ENCODE measurements around the gene ABHD2. TPM values are rescaled to one million over a fixed set of nuclear protein-coding genes. Genes with fewer than 3 reads are reported as not detected.
"Not testable (repeated sequence)": the region's sequence is repeated elsewhere in the genome, so short reads cannot be mapped to it uniquely, and the experiment has no call there.

ABHD2 gene, protein sequence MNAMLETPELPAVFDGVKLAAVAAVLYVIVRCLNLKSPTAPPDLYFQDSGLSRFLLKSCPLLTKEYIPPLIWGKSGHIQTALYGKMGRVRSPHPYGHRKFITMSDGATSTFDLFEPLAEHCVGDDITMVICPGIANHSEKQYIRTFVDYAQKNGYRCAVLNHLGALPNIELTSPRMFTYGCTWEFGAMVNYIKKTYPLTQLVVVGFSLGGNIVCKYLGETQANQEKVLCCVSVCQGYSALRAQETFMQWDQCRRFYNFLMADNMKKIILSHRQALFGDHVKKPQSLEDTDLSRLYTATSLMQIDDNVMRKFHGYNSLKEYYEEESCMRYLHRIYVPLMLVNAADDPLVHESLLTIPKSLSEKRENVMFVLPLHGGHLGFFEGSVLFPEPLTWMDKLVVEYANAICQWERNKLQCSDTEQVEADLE
- total RNA-seq, result 385 TPM

DNA sequence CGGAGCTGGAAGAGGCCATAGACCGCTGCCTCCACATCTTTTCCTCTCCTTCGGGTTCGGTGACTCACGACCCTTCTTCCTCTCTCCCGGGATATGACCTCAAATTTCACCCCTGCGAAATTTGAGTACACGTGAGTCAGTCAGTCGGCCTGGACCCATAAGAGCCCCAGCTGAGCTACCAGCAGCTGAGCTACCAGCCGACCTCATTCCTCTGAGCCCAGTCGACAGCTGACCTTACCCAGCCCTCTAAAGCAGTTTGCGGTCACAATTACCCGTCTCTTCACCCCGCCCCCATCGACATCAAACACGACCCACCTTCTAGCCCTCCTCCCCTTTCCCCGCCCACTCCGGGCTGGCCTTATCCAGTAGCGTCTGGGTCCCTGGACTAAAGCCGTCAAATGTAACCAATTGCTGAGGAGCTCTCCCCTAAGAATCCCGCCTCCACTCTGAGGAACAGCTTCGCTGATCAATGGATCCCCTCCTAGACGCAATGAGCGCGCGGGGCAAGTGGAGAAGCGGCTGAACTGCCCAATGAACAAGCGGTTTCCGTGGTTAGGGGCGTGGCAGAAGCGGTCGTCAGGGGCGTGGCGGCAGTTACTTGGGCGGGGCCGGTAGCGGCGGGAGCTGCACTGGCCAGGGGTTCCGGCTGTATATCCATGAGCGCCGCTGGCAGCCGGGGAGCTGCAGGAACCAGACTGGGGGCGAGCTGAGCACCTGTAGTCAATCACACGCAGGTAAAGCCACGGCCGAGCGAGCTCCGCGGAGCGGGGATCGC is at the start of gene ABHD2:
ABHD2 (plus strand) TSS at position 627 of the 775 bp plus-strand sequence. CDS start 27,872 bp downstream, outside the sequence.
- peak; percentile 86 for ATAC-seq

DNA sequence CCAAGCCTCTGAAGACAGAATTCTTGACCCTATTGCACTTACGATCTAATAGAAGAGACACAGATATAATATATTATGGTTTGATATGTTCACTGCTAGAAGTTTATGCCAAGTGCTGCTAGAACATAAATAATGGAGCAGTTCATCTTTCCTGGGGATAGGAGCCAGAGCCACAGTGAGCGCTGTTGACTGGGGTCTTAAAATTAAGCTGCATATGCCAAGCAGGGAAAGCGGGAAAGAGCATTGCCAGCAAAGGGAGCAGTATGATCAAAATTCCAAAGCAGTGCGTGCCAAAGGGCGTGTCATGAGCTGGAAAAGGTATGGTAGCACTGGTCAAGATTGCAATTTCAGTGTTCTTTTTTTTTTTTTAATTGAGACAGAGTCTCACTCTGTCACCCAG is 49.1 kb upstream of the ABHD2 start:
- ATAC-seq (no peak), DNase-seq (ENCODE audit: low spot score) (no peak)

More for the DNA sequence above, at the start of gene ABHD2:
- DNase-seq (ENCODE audit: low spot score), result peak; percentile 99

DNA sequence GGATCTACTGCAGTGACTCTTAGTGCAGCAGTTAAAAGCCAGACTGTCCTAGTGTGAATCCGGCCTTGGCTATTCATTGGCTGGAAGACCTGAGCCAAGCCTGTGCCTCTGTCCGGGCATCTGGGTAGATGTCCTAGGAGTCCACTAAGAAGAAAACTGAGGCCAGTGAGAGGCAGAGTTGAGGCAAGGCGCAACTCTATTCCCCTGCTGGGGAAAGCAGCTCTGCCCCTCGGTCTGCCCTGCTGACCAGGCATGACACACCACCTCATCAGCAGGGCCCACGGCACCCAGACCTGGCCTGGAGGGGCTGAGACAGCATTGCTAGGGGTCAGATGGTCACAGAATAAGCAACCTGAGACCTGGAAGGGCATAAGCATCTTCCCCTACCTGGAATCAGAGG is 46.7 kb upstream of the ABHD2 start:
- no peak for DNase-seq (ENCODE audit: low spot score)
- no peak for ATAC-seq

DNA sequence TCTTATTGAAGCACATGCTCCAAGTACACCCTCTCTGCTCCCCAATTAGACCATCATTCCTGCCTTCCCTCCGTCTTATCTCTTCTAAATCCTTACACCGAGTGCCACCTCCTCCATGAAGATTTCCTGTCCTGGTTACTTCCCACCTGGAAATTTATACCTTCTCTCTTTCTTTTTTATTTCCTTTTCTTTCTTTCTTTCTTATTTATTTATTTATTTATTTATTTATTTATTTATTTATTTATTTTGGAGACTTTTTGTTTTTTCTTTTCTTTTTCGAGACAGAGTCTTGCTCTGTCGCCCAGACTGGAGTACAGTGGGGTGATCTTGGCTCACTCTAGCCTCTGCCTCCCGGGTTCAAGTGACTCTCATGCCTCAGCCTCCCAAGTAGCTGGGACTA is 45.9 kb upstream of the ABHD2 start:
- no peak for ATAC-seq

DNA sequence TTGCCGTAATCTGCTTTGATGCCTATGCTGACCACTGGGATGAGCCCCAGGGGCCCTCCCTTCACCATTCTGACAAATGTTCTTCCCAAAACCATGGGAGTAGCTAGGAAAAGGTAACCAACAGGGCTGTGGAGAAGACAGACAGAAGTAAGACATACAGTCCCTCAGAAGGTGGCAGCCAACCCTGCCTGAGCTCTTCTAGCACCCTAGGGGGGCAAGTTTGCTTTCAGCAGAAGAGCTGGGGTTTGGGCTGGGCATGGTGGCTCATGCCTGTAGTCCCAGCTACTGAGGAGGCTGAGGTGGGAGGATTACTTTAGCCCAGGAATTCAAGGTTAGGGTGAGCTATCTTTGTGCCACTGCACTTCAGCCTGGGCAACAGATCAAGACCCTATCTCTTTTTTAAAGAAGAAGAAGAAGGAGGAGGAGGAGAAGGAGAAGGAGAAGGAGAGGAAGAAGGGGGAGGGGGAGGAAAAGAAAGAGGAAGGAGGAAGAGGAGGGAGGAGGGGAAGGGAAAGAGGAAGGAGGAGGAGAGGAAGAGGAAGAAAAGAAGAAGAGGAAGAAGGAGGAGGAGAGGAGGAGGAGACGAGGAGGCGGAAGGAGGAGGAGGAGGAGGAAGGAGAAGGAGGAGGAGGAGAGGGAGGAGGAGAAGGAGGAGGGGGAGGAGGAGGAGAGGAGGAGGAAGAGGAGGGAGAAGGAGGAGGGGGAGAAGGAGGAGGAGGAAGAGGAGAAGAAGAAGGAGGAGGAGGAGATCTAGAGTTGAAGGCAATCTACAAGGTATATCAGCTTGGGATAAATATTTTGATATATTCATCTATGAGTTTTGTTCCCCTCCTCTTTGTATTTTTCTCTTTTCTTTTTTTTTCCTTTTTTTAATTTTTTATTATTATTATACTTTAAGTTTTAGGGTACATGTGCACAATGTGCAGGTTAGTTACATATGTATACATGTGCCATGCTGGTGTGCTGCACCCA is 44.9 kb upstream of the ABHD2 start:
- no peak for ATAC-seq
- DNase-seq (ENCODE audit: low spot score), result no peak

More for the DNA sequence above, 45.9 kb upstream of the ABHD2 start:
- DNase-seq (ENCODE audit: low spot score), result no peak

DNA sequence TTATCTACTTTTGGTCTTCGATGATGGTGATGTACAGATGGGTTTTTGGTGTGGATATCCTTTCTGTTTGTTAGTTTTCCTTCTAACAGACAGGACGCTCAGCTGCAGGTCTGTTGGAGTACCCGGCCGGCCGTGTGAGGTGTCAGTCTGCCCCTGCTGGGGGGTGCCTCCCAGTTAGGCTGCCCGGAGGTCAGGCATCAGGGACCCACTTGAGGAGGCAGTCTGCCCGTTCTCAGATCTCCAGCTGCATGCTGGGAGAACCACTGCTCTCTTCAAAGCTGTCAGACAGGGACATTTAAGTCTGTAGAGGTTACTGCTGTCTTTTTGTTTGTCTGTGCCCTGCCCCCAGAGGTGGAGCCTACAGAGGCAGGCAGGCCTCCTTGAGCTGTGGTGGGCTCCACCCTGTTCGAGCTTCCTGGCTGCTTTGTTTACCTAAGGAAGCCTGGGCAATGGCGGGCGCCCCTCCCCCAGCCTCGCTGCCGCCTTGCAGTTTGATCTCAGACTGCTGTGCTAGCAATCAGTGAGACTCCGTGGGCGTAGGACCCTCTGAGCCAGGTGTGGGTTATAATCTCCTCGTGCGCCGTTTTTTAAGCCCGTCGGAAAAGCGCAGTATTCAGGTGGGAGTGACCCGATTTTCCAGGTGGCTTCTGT is 39.1 kb upstream of the ABHD2 start:
- not testable (repeated sequence) for DNase-seq (ENCODE audit: low spot score); ATAC-seq

DNA sequence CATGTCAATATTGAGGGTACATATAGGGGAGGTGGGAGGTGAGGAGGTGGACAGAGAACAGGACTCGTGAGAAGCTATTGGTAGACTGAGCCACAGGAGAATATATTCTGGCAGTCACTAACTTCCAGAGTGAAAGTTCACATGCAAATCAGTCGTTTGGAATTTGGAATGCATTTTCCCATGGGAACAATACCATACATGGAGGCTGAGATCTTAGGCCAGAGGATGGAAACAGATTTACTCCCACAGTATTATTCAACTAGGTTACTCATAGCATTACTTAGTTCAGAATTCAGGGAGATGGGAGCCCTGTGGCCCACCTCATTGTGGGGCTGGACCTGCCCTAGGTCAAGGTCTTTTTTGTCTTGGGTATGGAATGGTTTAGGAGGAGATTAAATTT is 36.4 kb upstream of the ABHD2 start:
- no peak for DNase-seq (ENCODE audit: low spot score)
- no peak for ATAC-seq

DNA sequence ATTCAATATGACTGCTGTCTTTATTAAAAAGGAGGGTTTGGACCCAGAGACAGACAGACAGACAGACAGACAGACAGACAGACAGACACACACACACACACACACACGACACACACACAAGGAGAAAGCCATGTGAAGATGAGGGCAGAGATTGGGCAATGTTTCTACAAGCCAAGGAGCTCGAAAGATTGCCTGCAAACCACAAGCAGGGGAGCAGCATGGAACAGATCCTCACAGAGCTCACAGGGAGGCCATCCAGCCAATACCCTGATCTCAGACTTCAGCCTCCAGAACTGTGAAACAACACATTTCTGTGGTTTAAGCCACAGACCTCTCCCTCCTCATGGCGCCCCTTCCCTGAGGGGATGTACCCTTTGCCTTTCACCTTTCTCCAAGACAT is 35.8 kb upstream of the ABHD2 start:
- DNase-seq (ENCODE audit: low spot score), result no peak
- ATAC-seq, result no peak

DNA sequence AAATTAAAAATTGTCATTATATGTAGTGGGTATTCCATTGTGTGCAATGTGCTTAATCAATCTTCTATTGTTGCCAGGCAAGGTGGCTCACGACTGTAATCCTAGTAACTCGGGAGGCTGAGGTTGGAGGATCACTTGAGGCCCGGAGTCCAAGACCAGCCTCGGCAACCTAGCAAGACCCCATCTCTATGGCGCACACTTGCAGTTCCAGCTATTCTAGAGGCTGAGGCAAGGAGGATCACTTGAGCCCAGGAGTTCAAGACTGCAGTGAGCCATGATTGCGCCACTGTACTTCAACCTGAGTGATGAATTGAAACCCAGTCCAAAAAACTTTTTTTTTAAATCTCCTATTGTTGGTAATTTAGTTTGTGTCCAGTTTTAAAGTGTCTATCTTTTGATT is 33.4 kb upstream of the ABHD2 start:
- DNase-seq (ENCODE audit: low spot score) (no peak), ATAC-seq (no peak)

DNA sequence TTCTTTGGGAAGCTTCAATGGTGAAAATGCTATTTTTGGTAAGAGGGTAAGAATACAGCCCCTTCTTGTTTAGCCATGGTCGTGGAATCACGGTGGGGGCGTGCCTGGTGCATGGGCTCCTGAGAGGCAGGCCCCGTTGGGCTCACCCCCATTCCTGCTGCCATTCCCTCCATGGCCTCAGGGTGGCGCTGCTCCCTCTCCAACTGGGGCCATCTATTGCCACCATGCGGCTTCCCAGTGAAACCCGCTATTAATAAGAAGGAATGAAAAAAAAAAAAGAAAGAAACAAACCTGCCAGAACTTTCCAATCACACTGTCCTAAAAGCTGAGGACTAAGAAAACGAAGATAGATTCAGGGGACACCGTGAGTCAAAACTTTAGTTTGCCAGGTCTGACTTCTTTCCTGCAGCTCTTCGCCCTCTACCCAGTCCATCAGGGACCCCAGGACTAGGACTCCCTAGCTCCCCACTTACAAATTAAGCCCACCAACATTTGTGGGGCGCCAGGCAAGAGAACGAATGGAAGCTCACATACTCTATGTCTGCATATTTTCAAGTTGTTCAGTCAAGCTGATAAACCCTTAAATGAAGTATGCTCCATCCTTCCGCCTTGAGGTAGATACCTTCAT is 30.6 kb upstream of the ABHD2 start:
- ATAC-seq, result peak; percentile 100
- peak; percentile 85 for DNase-seq (ENCODE audit: low spot score)

DNA sequence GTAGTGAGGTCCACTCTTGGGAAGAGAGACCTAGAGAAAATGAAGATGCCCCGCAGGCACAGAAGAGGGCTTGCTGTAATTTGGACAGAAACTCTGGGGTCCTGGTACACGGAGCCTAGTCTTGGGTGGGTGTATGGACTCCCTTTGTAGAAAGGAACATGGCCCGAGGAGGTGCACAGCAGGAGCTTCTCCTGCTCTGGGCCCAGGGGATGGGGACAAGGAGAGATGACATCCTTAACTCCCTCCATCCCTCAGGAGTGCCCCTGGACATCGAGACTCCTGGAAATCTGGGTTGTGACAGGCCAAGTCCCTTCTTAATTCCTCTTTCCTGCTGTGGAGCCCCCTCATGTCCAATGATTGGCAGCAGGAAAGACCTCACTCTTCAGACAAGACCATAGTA is 29.9 kb upstream of the ABHD2 start:
- DNase-seq (ENCODE audit: low spot score), result no peak
- ATAC-seq, result no peak

DNA sequence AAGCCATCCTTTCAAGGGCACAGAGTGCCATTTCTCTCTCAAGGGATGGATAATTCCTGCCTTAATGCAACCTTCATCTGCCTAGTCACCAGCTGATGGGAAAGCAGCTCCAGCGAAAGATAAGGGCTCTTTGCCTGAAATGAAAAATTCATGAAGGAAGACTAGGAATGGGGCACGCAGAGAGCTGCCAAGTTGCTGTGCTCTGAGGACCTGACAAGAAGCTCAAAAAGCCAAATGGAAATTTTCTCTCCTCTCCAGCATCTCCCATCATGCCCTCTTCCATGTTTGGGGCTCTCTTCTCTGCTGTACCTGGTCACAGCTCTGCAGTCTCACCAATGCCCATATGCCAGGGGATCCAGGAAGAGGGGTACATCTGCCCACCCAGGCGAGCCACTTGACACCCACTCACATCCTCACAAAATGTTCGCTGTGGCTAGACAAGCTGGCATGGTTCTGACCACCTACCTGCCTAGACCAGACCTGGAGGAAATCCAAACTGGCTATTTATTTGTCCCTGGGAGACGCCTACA is 29.3 kb upstream of the ABHD2 start:
- DNase-seq (ENCODE audit: low spot score), result no peak
- ATAC-seq, result no peak

DNA sequence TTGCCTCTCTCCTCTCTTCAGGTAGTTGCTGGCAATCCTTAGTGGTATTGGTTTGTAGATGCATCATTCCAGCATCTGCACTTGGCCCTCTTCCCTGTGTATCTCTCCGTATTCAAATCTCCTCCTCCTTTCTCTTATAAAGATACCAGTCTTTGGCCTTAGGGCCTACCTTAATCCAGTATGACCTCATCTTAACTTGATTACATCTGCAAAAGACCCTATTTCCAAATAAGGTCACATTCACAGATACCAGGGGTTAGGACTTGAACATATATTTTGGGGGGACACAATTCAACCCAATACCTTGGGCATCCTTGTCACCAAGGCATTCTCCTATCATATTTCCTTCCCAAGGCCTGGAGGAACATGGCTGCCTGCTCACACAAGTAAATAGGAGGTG is 22.0 kb upstream of the ABHD2 start:
- DNase-seq (ENCODE audit: low spot score) (no peak), ATAC-seq (no peak)

DNA sequence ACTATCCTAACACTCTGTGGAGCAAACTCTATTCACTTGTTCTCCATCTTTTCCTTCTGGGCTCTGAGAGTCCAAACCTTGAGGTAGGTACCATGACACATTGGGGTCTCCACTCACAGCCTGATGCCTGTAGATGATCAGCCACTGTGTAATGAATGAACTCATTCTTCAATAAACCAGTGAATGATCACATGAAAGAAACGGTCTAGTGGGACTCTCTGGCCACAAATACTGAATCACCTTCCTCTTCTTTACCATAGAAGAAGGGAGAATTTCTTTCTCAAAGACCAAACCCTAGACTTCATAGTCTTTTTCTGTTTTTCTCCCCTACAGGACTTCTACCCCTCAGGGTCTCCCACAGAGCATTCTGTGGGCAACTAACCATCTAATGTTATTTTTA is 20.5 kb upstream of the ABHD2 start:
- DNase-seq (ENCODE audit: low spot score) (no peak), ATAC-seq (no peak)

DNA sequence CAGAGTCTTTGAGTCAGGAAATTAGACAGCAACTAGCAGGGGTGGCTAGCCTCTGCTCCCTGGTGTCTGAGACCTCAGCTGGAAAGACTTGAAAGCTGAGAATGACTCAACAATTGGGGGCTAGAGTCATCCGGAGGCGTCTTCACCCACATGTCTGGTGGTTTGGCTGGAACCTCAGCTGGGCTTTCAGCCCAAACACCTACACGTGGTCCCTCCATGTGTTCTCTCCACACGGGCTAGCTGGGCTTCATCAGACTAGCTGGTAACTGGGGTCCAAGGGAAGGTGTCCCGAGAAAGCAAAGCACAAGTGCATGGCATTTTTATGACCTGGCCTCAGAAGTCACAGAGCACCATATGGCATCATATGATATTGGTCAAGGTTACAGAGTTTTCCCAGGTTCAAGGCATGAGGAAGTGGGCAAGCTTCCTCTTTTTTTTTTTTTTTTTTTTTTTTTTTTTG is 19.9 kb upstream of the ABHD2 start:
- DNase-seq (ENCODE audit: low spot score) (no peak), ATAC-seq (no peak)

DNA sequence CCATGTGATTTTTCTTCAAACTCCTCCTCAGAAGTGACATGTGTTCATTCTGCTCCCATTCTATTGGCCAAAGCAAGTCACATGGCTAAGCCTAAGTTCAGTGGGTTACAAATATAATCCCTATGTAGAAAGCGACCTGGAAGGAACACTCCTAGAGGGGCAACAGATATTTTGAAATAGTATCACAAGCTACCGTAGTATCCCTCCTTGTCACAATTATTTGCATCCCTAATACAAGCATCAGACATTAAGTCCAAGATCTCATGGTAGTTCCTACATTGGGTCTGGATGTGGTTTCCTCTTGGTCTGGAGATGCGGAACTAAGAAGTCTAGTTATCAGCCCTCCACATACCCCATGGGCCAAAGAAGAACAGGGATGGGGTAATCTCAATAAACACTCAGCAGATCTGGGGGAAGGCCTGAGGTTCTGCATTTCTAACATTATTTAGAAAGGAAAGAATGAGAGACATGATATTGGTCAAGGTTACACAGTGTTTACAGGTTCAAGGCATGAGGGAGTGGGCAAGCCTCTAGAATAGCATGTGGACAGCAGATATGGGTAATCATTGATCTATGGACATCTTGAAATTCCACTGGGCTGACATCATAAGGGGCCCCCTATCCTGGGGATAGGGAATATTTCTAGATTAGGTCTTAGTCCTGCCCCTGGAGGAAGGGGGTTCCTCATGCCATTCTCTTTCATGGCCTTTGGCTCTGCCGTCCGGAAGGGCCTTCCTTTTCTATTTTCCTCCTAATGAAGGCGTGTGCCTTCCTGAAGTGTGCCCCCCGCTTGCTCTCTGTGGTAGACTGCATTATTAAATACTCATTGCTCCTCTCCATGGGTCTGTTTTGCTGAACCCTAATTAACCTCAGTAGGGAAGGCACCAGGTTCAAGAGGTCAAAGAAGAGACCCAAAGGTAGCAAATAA is 17.8 kb upstream of the ABHD2 start:
- DNase-seq (ENCODE audit: low spot score) (no peak), ATAC-seq (peak; percentile 35)

DNA sequence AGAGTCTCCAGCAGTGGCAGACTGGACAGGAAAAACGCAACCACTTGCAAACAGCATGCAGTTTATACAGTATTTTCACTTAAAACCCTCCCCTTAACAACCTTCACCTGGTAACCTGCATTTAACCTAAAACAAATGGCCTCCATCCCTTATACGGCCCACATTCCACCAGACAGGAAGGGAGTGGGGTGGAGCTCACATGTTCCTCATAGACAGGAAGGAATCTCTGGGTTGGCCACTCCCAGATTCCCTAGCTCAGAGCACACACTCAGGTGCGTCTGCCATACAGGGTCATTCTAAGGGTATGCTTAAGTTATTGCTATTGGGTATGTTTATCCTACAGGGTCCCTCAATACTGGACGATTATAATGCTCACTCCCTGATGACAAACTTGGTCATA is 16.8 kb upstream of the ABHD2 start:
- no peak for DNase-seq (ENCODE audit: low spot score)
- no peak for ATAC-seq

DNA sequence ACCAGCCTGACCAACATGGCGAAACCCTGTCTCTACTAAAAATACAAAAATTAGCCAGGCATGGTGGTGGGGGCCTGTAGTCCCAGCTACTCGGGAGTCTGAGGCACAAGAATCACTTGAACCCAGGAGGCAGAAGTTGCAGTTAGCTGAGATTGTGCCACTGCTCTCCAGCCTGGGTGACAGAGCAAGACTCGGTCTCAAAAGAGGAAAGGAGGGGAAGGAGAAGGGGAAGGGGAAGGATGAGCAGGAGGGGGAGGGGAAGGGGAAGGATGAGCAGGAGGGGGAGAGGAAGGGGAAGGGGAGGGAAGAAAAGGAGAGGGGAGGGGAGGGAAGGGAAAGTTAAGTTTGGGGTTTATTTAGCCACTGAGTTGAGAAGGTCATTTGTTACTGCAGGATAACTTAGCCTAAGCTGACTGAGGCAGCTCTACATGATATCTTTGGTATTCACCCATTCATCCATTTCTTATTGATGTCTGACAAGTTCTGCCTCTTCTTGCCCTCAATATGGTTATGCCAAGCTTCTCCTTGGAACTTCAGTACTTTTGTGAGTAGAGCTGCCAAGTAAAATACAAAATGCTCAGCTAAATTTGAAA is 15.9 kb upstream of the ABHD2 start:
- DNase-seq (ENCODE audit: low spot score) (no peak), ATAC-seq (no peak)

Measured in left lobe of liver (tissue), 2 donors.